H9 (cell line): ENCODE measurements around the gene HMCN1. TPM values are rescaled to one million over a fixed set of nuclear protein-coding genes. Genes with fewer than 3 reads are reported as not detected.

Source experiments
- DNase-seq: peaks from one replicate; pipeline ENCODE4 v3.0.0-alpha.2; 2017
- H2AFZ ChIP-seq: one replicate; pipeline ENCODE4 v1.6.1; 2013; ENCODE audit warnings: mild to moderate bottlenecking, low read length, control low read depth, moderate library complexity
- H2AK5ac ChIP-seq: 2 replicates; pipeline ENCODE4 v1.6.1; 2013; ENCODE audit warnings: low read length, control low read depth, mixed read lengths; ENCODE audit not compliant: insufficient read length
- H2BK120ac ChIP-seq: one replicate; pipeline ENCODE4 v1.6.1; 2013; ENCODE audit warnings: low read depth, mild to moderate bottlenecking, low read length, control low read depth, inconsistent platforms; ENCODE audit not compliant: poor library complexity, severe bottlenecking
- H2BK12ac ChIP-seq: 2 replicates; pipeline ENCODE4 v1.6.1; 2013; ENCODE audit warnings: low read length, control low read depth, mixed read lengths, low read depth; ENCODE audit not compliant: insufficient read length
- H2BK15ac ChIP-seq: 2 replicates; pipeline ENCODE4 v1.6.1; 2013; ENCODE audit warnings: low read depth, low read length, control low read depth
- H2BK20ac ChIP-seq: one replicate; pipeline ENCODE4 v1.6.1; 2013; ENCODE audit warnings: low read depth, mild to moderate bottlenecking, low read length, control low read depth, inconsistent platforms; ENCODE audit not compliant: poor library complexity, severe bottlenecking
- H2BK5ac ChIP-seq: 2 replicates; pipeline ENCODE4 v1.6.1; 2013; ENCODE audit warnings: low read length, control low read depth, mixed read lengths; ENCODE audit not compliant: insufficient read length
- H3K14ac ChIP-seq: 2 replicates; pipeline ENCODE4 v1.6.1; 2013; ENCODE audit warnings: low read length, control low read depth; ENCODE audit not compliant: insufficient read depth
- H3K18ac ChIP-seq: 2 replicates; pipeline ENCODE4 v1.6.1; 2013; ENCODE audit warnings: low read depth, mild to moderate bottlenecking, mixed read lengths, low read length, control low read depth; ENCODE audit not compliant: insufficient read length
- H3K23ac ChIP-seq: 2 replicates; pipeline ENCODE4 v1.6.1; 2013; ENCODE audit warnings: low read length, control low read depth, mixed read lengths, low read depth; ENCODE audit not compliant: insufficient read length
- H3K23me2 ChIP-seq: 2 replicates; pipeline ENCODE4 v1.6.1; 2013; ENCODE audit warnings: low read depth, mild to moderate bottlenecking, mixed read lengths, low read length, control low read depth; ENCODE audit not compliant: insufficient read length, poor library complexity, severe bottlenecking
- H3K27ac ChIP-seq: 2 replicates; pipeline ENCODE4 v1.5.1; 2013; ENCODE audit warnings: low read length, control low read depth, mixed read lengths, low read depth; ENCODE audit not compliant: insufficient read length
- H3K27me3 ChIP-seq: 2 replicates; pipeline ENCODE4 v1.6.1; 2013; ENCODE audit warnings: low read length, control low read depth, inconsistent platforms; ENCODE audit not compliant: insufficient read depth
- H3K4ac ChIP-seq: 2 replicates; pipeline ENCODE4 v1.6.1; 2013; ENCODE audit warnings: low read depth, mild to moderate bottlenecking, control low read depth, inconsistent platforms, low read length, moderate library complexity
- H3K4me1 ChIP-seq: 2 replicates; pipeline ENCODE4 v1.6.1; 2013; ENCODE audit warnings: low read length, control low read depth, inconsistent platforms; ENCODE audit not compliant: insufficient read depth
- H3K4me2 ChIP-seq: 2 replicates; pipeline ENCODE4 v1.6.1; 2013; ENCODE audit warnings: low read length, control low read depth, mixed read lengths; ENCODE audit not compliant: insufficient read length, insufficient read depth
- H3K56ac ChIP-seq: 2 replicates; pipeline ENCODE4 v1.6.1; 2013; ENCODE audit warnings: low read depth, mild to moderate bottlenecking, mixed read lengths, low read length, control low read depth; ENCODE audit not compliant: insufficient read length
- H3K79me1 ChIP-seq: 2 replicates; pipeline ENCODE4 v1.6.1; 2013; ENCODE audit warnings: low read depth, mild to moderate bottlenecking, moderate library complexity, low read length, control low read depth, inconsistent platforms; ENCODE audit not compliant: insufficient read depth, poor library complexity, severe bottlenecking
- H3K79me2 ChIP-seq: 2 replicates; pipeline ENCODE4 v1.6.1; 2013; ENCODE audit warnings: low read length, control low read depth, inconsistent platforms; ENCODE audit not compliant: insufficient read depth
- H3K9ac ChIP-seq: 2 replicates; pipeline ENCODE4 v1.6.1; 2013; ENCODE audit warnings: low read length, control low read depth, mixed read lengths; ENCODE audit not compliant: insufficient read length; ENCODE audit errors: extremely low read depth
- H3K9me3 ChIP-seq: one replicate; pipeline ENCODE4 v1.6.1; 2013; ENCODE audit warnings: low read depth, low read length, inconsistent platforms; ENCODE audit not compliant: control insufficient read depth
- H3T11ph ChIP-seq: one replicate; pipeline ENCODE4 v1.6.1; 2013; ENCODE audit warnings: mild to moderate bottlenecking, low read length, control low read depth, inconsistent platforms
- H4K20me1 ChIP-seq: one replicate; pipeline ENCODE4 v1.6.1; 2013; ENCODE audit not compliant: control insufficient read depth, insufficient read length, insufficient read depth
- H4K5ac ChIP-seq: 2 replicates; pipeline ENCODE4 v1.6.1; 2013; ENCODE audit warnings: low read depth, mild to moderate bottlenecking, mixed read lengths, low read length, control low read depth; ENCODE audit not compliant: insufficient read length
- H4K8ac ChIP-seq: replicated peaks from 2 replicates; pipeline ENCODE4 v1.6.1; 2013; ENCODE audit warnings: low read length, control low read depth, mixed read lengths, low read depth; ENCODE audit not compliant: insufficient read length
- H4K91ac ChIP-seq: 2 replicates; pipeline ENCODE4 v1.6.1; 2013; ENCODE audit warnings: low read depth, mild to moderate bottlenecking, moderate library complexity, mixed read lengths, low read length, control low read depth; ENCODE audit not compliant: insufficient read length
- H3K27ac Mint-ChIP-seq, 3 experiments: 2 replicates in 2 of 3; 3 replicates in 1 of 3; pipeline ENCODE4 v1.8.0; 2020 to 2021; ENCODE audit warnings: mixed read lengths in 3 of 3, mild to moderate bottlenecking in 1 of 3, moderate library complexity in 1 of 3
- H3K27me3 Mint-ChIP-seq: 2 replicates; pipeline ENCODE4 v1.8.0; 2021; ENCODE audit warnings: low read depth, mild to moderate bottlenecking, moderate library complexity, mixed read lengths
- H3K36me3 Mint-ChIP-seq, 3 experiments: 2 replicates in 2 of 3; 3 replicates in 1 of 3; pipeline ENCODE4 v1.8.0; 2020 to 2021; ENCODE audit warnings: low read depth in 3 of 3, mixed read lengths in 3 of 3; ENCODE audit not compliant: insufficient read depth in 1 of 3
- H3K4me1 Mint-ChIP-seq, 2 experiments: 2 replicates each; pipeline ENCODE4 v1.8.0; 2020; ENCODE audit warnings: mixed read lengths in 2 of 2
- H3K4me3 Mint-ChIP-seq, 2 experiments: 2 replicates in 1 of 2; 3 replicates in 1 of 2; pipeline ENCODE4 v1.8.0; 2020 to 2021; ENCODE audit warnings: mild to moderate bottlenecking in 2 of 2, mixed read lengths in 2 of 2, moderate library complexity in 1 of 2
- H3K9me3 Mint-ChIP-seq, 2 experiments: 2 replicates in 1 of 2; 3 replicates in 1 of 2; pipeline ENCODE4 v1.8.0; 2020; ENCODE audit warnings: mild to moderate bottlenecking in 2 of 2, mixed read lengths in 2 of 2, moderate library complexity in 1 of 2
- CTCF ChIP-seq: fragments of 200-600 bp; sonication (generic); conservative IDR thresholded peaks from 3 replicates; pipeline ENCODE4 v1.8.0; 2021; ENCODE audit warnings: antibody characterized with exemption, mild to moderate bottlenecking
- WGBS: extraction: QIAGEN DNeasy Blood & Tissue Kit; methylation state at CpG from one replicate; pipeline ENCODE4 v1.1.7; 2013; ENCODE audit warnings: missing lambda C conversion rate, low lambda C conversion rate, mixed read lengths; ENCODE audit not compliant: insufficient read length; ENCODE audit errors: extremely low coverage; 5-methylcytosine and 5-hydroxymethylcytosine counted together
- total RNA-seq: library from RNA; stranded (reverse); gene quantifications from 2 replicates; pipeline ENCODE4 v1.2.1, GENCODE V29; 2021

Gene HMCN1
- total RNA-seq, 1 experiment from 2014 or later, result 3.3 TPM

DNA sequence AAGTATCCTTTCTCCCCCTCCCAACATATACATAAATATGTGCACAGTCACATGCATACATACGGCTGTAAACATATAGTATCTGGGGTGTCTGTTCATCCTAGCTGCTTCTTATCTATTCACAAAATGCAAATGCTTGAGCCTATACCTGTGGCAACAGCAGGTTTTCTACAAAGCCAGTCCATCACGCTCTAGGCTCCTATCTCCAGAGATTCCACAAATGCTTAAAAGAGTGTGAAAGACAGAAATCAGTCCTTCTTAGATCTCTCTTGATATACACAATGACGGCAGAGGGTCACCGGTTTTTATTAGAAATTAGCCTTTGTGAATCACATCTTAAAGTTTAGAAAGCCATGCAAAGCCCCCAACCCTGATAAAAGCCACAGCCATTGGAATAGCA is 501.5 kb downstream of the HMCN1 start:
- Histone ChIP-seq H3T11ph (no peak overlapping the region), H3K79me2 (no peaks in the 10 kb centered on the region), H2AFZ (no peak overlapping the region), H3K9me3 (no peaks in the 10 kb centered on the region), H2BK15ac (no peak overlapping the region), H3K4me1 (no peaks in the 10 kb centered on the region), H3K18ac (no peak overlapping the region), H3K14ac (no peak overlapping the region), H2BK12ac (no peak overlapping the region), H3K27ac (no peak overlapping the region), H3K56ac (no peak overlapping the region), H4K8ac (no peak overlapping the region), H3K79me1 (no peaks in the 10 kb centered on the region), H3K4ac (no peak overlapping the region), H3K4me2 (no peak overlapping the region), H4K20me1 (no peaks in the 10 kb centered on the region), H3K23ac (no peak overlapping the region), H4K91ac (no peak overlapping the region), H2AK5ac (no peak overlapping the region), H3K23me2 (no peaks in the 10 kb centered on the region), H2BK5ac (no peak overlapping the region), H4K5ac (no peak overlapping the region), H3K27me3 (no peaks in the 10 kb centered on the region), H2BK20ac (no peak overlapping the region), H3K9ac (no peak overlapping the region), H2BK120ac (no peak overlapping the region)
- no peak overlapping the region for H3K27ac Mint-ChIP-seq
- TF ChIP-seq CTCF, result no peak
- no peaks in the 10 kb centered on the region; a peak in 1 of 7 replicates for H3K36me3 Mint-ChIP-seq
- no peak for DNase-seq
- H3K9me3 Mint-ChIP-seq, result no peaks in the 10 kb centered on the region; a peak in 1 of 5 replicates
- H3K4me1 Mint-ChIP-seq, result no peaks in the 10 kb centered on the region
- WGBS, result no CpG with 5 or more reads among the region's 4 CpGs
- H3K27me3 Mint-ChIP-seq, result no peaks in the 10 kb centered on the region
- H3K4me3 Mint-ChIP-seq, result no peak overlapping the region
